HL-60 (cell line): ENCODE data around the gene SP5.

ENCODE experiments used
- TF ChIP-seq, protein P1 (sequence below): IDR thresholded peaks from one replicate; pipeline ENCODE4 v1.5.1; 2011; ENCODE audit warnings: low read length, control low read depth, inconsistent platforms; ENCODE audit not compliant: insufficient read depth
- TF ChIP-seq, protein P2 (sequence below): IDR thresholded peaks from 2 replicates; pipeline ENCODE4 v1.6.1; 2012; ENCODE audit warnings: low read depth; ENCODE audit not compliant: insufficient replicate concordance

DNA sequence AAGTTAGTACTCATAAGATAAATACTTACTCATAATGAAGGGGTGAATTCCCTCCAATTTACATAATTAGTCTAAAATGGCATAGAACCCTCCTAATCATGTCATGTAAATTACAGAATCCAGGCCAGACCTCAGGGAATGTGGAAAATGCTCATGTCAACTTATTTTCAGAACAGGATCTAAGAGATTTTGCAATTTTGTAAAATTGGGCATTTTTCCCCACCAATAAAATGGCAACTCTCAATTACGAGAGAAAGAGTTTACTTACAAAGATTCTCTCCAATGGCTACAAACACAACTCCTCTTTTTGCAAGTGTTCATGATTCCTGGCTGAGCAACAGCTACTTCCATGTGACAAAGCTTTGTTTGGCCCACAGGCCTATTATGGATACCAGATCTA lies 33.8 kb upstream of the SP5 start:
- TF ChIP-seq, protein P1, sequence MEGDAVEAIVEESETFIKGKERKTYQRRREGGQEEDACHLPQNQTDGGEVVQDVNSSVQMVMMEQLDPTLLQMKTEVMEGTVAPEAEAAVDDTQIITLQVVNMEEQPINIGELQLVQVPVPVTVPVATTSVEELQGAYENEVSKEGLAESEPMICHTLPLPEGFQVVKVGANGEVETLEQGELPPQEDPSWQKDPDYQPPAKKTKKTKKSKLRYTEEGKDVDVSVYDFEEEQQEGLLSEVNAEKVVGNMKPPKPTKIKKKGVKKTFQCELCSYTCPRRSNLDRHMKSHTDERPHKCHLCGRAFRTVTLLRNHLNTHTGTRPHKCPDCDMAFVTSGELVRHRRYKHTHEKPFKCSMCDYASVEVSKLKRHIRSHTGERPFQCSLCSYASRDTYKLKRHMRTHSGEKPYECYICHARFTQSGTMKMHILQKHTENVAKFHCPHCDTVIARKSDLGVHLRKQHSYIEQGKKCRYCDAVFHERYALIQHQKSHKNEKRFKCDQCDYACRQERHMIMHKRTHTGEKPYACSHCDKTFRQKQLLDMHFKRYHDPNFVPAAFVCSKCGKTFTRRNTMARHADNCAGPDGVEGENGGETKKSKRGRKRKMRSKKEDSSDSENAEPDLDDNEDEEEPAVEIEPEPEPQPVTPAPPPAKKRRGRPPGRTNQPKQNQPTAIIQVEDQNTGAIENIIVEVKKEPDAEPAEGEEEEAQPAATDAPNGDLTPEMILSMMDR: no peak
- TF ChIP-seq, protein P2, sequence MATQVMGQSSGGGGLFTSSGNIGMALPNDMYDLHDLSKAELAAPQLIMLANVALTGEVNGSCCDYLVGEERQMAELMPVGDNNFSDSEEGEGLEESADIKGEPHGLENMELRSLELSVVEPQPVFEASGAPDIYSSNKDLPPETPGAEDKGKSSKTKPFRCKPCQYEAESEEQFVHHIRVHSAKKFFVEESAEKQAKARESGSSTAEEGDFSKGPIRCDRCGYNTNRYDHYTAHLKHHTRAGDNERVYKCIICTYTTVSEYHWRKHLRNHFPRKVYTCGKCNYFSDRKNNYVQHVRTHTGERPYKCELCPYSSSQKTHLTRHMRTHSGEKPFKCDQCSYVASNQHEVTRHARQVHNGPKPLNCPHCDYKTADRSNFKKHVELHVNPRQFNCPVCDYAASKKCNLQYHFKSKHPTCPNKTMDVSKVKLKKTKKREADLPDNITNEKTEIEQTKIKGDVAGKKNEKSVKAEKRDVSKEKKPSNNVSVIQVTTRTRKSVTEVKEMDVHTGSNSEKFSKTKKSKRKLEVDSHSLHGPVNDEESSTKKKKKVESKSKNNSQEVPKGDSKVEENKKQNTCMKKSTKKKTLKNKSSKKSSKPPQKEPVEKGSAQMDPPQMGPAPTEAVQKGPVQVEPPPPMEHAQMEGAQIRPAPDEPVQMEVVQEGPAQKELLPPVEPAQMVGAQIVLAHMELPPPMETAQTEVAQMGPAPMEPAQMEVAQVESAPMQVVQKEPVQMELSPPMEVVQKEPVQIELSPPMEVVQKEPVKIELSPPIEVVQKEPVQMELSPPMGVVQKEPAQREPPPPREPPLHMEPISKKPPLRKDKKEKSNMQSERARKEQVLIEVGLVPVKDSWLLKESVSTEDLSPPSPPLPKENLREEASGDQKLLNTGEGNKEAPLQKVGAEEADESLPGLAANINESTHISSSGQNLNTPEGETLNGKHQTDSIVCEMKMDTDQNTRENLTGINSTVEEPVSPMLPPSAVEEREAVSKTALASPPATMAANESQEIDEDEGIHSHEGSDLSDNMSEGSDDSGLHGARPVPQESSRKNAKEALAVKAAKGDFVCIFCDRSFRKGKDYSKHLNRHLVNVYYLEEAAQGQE: no peak
